Neural progenitor cell (in vitro differentiated cells): ENCODE results near the gene FITM1. TPM values are rescaled to one million over a fixed set of nuclear protein-coding genes. Genes with fewer than 3 reads are reported as not detected.
A peak's percentile ranks its signal among the peaks of the same experiment; 100 is the strongest.

Experiments used
- DNase-seq: peaks from one replicate; pipeline ENCODE4 v3.0.0-alpha.2; 2016; ENCODE audit warnings: low spot score
- H2AFZ ChIP-seq: fragments of 200-600 bp; sonication (generic); replicated peaks from 2 replicates; pipeline ENCODE4 v1.6.1; 2016; ENCODE audit warnings: antibody characterized with exemption
- H3F3A ChIP-seq: fragments of 200-600 bp; sonication (generic); 2 replicates; pipeline ENCODE4 v1.6.1; 2016; ENCODE audit warnings: antibody characterized with exemption, low read depth
- H3K27ac ChIP-seq: fragments of 200-600 bp; sonication (generic); 2 replicates; pipeline ENCODE4 v1.5.1; 2016; ENCODE audit warnings: mild to moderate bottlenecking
- H3K27me3 ChIP-seq: fragments of 200-600 bp; sonication (generic); 2 replicates; pipeline ENCODE4 v1.6.1; 2016; ENCODE audit warnings: mild to moderate bottlenecking, moderate library complexity
- H3K36me3 ChIP-seq: fragments of 200-600 bp; sonication (generic); 2 replicates; pipeline ENCODE4 v1.5.1; 2016
- H3K4me1 ChIP-seq: fragments of 200-600 bp; sonication (generic); 2 replicates; pipeline ENCODE4 v1.6.1; 2016; ENCODE audit warnings: mixed run types
- H3K4me2 ChIP-seq: fragments of 200-600 bp; sonication (generic); 2 replicates; pipeline ENCODE4 v1.6.1; 2016
- H3K4me3 ChIP-seq: fragments of 200-600 bp; sonication (generic); 2 replicates; pipeline ENCODE4 v1.5.1; 2016
- H3K79me2 ChIP-seq: fragments of 200-600 bp; sonication (generic); 2 replicates; pipeline ENCODE4 v1.6.1; 2016; ENCODE audit warnings: low read depth
- H3K9ac ChIP-seq: fragments of 200-600 bp; sonication (generic); 2 replicates; pipeline ENCODE4 v1.6.1; 2016
- H3K9me3 ChIP-seq: fragments of 200-600 bp; sonication (generic); 2 replicates; pipeline ENCODE4 v1.5.1; 2016; ENCODE audit warnings: low read depth
- H4K20me1 ChIP-seq: fragments of 200-600 bp; sonication (generic); 2 replicates; pipeline ENCODE4 v1.6.1; 2016; ENCODE audit warnings: low read depth
- H3K27ac Mint-ChIP-seq: 3 replicates; pipeline ENCODE4 v1.8.0; 2021; ENCODE audit warnings: mixed read lengths
- H3K27me3 Mint-ChIP-seq: 2 replicates; pipeline ENCODE4 v1.8.0; 2022; ENCODE audit warnings: low read depth, mild to moderate bottlenecking, inconsistent platforms, moderate library complexity, mixed read lengths; ENCODE audit not compliant: insufficient read depth
- H3K36me3 Mint-ChIP-seq: 3 replicates; pipeline ENCODE4 v1.8.0; 2021; ENCODE audit warnings: mixed read lengths
- H3K4me1 Mint-ChIP-seq: 3 replicates; pipeline ENCODE4 v1.8.0; 2021; ENCODE audit warnings: mixed read lengths
- H3K4me3 Mint-ChIP-seq: 3 replicates; pipeline ENCODE4 v1.8.0; 2021; ENCODE audit warnings: mild to moderate bottlenecking, moderate library complexity, mixed read lengths
- H3K9me3 Mint-ChIP-seq: 3 replicates; pipeline ENCODE4 v1.8.0; 2020; ENCODE audit warnings: mixed read lengths
- CTCF ChIP-seq: fragments of 200-600 bp; sonication (generic); IDR thresholded peaks from 2 replicates; pipeline ENCODE4 v1.5.1; 2017; ENCODE audit warnings: antibody characterized with exemption, mild to moderate bottlenecking
- EZH2 ChIP-seq: fragments of 200-600 bp; sonication (generic); IDR thresholded peaks from 2 replicates; pipeline ENCODE4 v1.6.1; 2017; ENCODE audit warnings: antibody characterized with exemption, mild to moderate bottlenecking, moderate library complexity
- EZH2phosphoT487 ChIP-seq: fragments of 200-600 bp; sonication (generic); IDR thresholded peaks from 2 replicates; pipeline ENCODE4 v1.6.1; 2017; ENCODE audit warnings: antibody characterized with exemption
- total RNA-seq: library from RNA; depleted of rRNA; stranded (reverse); fragments of >200 nt; gene quantifications from 2 replicates; pipeline ENCODE4 v1.2.3, GENCODE V29; 2015; ENCODE audit warnings: low replicate concordance

FITM1 gene
- total RNA-seq, 1 donor from 2014 or later, result 0.77 TPM

GRCh38 chr14:24147761-24148428 lies 17.4 kb downstream of the FITM1 start:
- Histone ChIP-seq H2AFZ (peak overlapping the region; percentile 81), H3K36me3 (no peaks in the 10 kb centered on the region), H4K20me1 (peaks cover 15% of the 10 kb centered on the region), H3K79me2 (peaks cover 33% of the 10 kb centered on the region), H3K4me1 (peaks cover 10% of the 10 kb centered on the region), H3K9ac (peak overlapping the region; percentile 88), H3K4me2 (peak overlapping the region; percentile 100), H3K27ac (no peak overlapping the region), H3K27me3 (no peaks in the 10 kb centered on the region), H3K9me3 (no peaks in the 10 kb centered on the region), H3F3A (peaks cover 4% of the 10 kb centered on the region), H3K4me3 (peak overlapping the region; percentile 90)
- Mint-ChIP-seq H3K27ac (peak overlapping the region; percentile 50), H3K4me3 (peak overlapping the region; percentile 99), H3K36me3 (peaks cover 10% of the 10 kb centered on the region), H3K9me3 (no peaks in the 10 kb centered on the region), H3K4me1 (peaks cover 19% of the 10 kb centered on the region), H3K27me3 (no peaks in the 10 kb centered on the region)
- TF ChIP-seq EZH2 (no peak), CTCF (no peak), EZH2phosphoT487 (no peak)
- no peak for DNase-seq

GRCh38 chr14:24149302-24149969 lies 19.0 kb downstream of the FITM1 start:
- Histone ChIP-seq H3K36me3 (peaks cover under 1% of the 10 kb centered on the region), H4K20me1 (peaks cover 15% of the 10 kb centered on the region), H3K9ac (no peak overlapping the region), H3K27me3 (no peaks in the 10 kb centered on the region), H3K79me2 (peaks cover 33% of the 10 kb centered on the region), H3K4me2 (no peak overlapping the region), H3K27ac (no peak overlapping the region), H3K4me3 (no peak overlapping the region), H3K4me1 (peaks cover 10% of the 10 kb centered on the region), H2AFZ (no peak overlapping the region), H3F3A (peaks cover 4% of the 10 kb centered on the region), H3K9me3 (no peaks in the 10 kb centered on the region)
- H3K9me3 Mint-ChIP-seq, result no peaks in the 10 kb centered on the region
- TF ChIP-seq CTCF (no peak), EZH2 (no peak), EZH2phosphoT487 (no peak)
- peaks cover 19% of the 10 kb centered on the region for H3K4me1 Mint-ChIP-seq
- no peak for DNase-seq
- H3K36me3 Mint-ChIP-seq, result peaks cover 8% of the 10 kb centered on the region
- no peak overlapping the region for H3K27ac Mint-ChIP-seq
- H3K27me3 Mint-ChIP-seq, result no peaks in the 10 kb centered on the region
- peak overlapping the region; percentile 99 for H3K4me3 Mint-ChIP-seq

GRCh38 chr14:24150061-24150460 lies 19.6 kb downstream of the FITM1 start:
- Histone ChIP-seq H3K79me2 (peaks cover 33% of the 10 kb centered on the region), H3K27me3 (no peaks in the 10 kb centered on the region), H3K4me2 (no peak overlapping the region), H3K9me3 (no peaks in the 10 kb centered on the region), H3K9ac (no peak overlapping the region), H2AFZ (no peak overlapping the region), H3K36me3 (peaks cover 4% of the 10 kb centered on the region), H3K27ac (no peak overlapping the region), H3F3A (peaks cover 4% of the 10 kb centered on the region), H3K4me3 (no peak overlapping the region), H4K20me1 (peaks cover 15% of the 10 kb centered on the region), H3K4me1 (peaks cover 10% of the 10 kb centered on the region)
- peaks cover 19% of the 10 kb centered on the region for H3K4me1 Mint-ChIP-seq
- H3K36me3 Mint-ChIP-seq, result peaks cover 6% of the 10 kb centered on the region
- no peak overlapping the region for H3K27ac Mint-ChIP-seq
- H3K4me3 Mint-ChIP-seq, result no peak overlapping the region
- H3K27me3 Mint-ChIP-seq, result no peaks in the 10 kb centered on the region
- H3K9me3 Mint-ChIP-seq, result no peaks in the 10 kb centered on the region
- TF ChIP-seq CTCF (no peak), EZH2phosphoT487 (no peak), EZH2 (no peak)
- no peak for DNase-seq
